WI38 (cell line): Measurements from ENCODE around the gene TOP2A.

Experiments used
- H3K4me3 ChIP-seq: 2 replicates; pipeline ENCODE4 v1.5.1; 2011; ENCODE audit warnings: low read depth, mild to moderate bottlenecking, control low read depth, low read length
- CTCF ChIP-seq: IDR thresholded peaks from 2 replicates; pipeline ENCODE4 v1.5.1; 2012; ENCODE audit warnings: low read depth, mild to moderate bottlenecking, control low read depth, low read length

Gene TOP2A

GRCh38 chr17:40462343-40463121 is 44.8 kb upstream of the TOP2A start:
- no peak for TF ChIP-seq CTCF
- H3K4me3 ChIP-seq: no peak overlapping the region

GRCh38 chr17:40461732-40462342 is 44.1 kb upstream of the TOP2A start:
- no peak for TF ChIP-seq CTCF
- H3K4me3 ChIP-seq: no peak overlapping the region

GRCh38 chr17:40460968-40461731 is 43.5 kb upstream of the TOP2A start:
- H3K4me3 ChIP-seq: no peak overlapping the region
- no peak for TF ChIP-seq CTCF

- no peak overlapping the region for H3K4me3 ChIP-seq
- TF ChIP-seq CTCF: no peak
These were observed 42.9 kb upstream of the TOP2A start for GRCh38 chr17:40460604-40460967.

GRCh38 chr17:40459636-40460603 is 42.2 kb upstream of the TOP2A start:
- no peak for TF ChIP-seq CTCF
- no peak overlapping the region for H3K4me3 ChIP-seq

- no peak overlapping the region for H3K4me3 ChIP-seq
- TF ChIP-seq CTCF: no peak
These were observed 41.3 kb upstream of the TOP2A start for GRCh38 chr17:40458851-40459482.
